NOMO-1 treated with dmso at 0.1 percent for 144 hours (cell line): ENCODE data around the gene CAPN11.
A peak's percentile ranks its signal among the peaks of the same experiment; 100 is the strongest.

Experiments used
- DNase-seq: peaks from one replicate; lab custom pipeline; 2025; ENCODE audit not compliant: unreplicated experiment; lab: John Stamatoyannopoulos, UW

CAPN11 gene

GRCh38 chr6:44158770-44159228 is at the start of gene CAPN11:
TSS of gene CAPN11 (plus strand) at chr6:44158820. CDS start at chr6:44158849, 29 bp downstream.
- no peak for DNase-seq

- no peak for DNase-seq
These were observed 49.4 kb upstream of the CAPN11 start for GRCh38 chr6:44109212-44109611.

GRCh38 chr6:44110005-44110676 is 48.5 kb upstream of the CAPN11 start:
- DNase-seq = no peak

- DNase-seq = no peak
These were observed 47.7 kb upstream of the CAPN11 start for GRCh38 chr6:44110966-44111365.

GRCh38 chr6:44111434-44112417 is 46.9 kb upstream of the CAPN11 start:
- no peak for DNase-seq

- DNase-seq = no peak
These were observed 45.2 kb upstream of the CAPN11 start for GRCh38 chr6:44113414-44113813.

GRCh38 chr6:44115866-44116265 is 42.8 kb upstream of the CAPN11 start:
- no peak for DNase-seq

GRCh38 chr6:44116641-44117382 is 41.8 kb upstream of the CAPN11 start:
- DNase-seq = no peak

- DNase-seq = no peak
These were observed 41.1 kb upstream of the CAPN11 start for GRCh38 chr6:44117397-44118128.

GRCh38 chr6:44119704-44120262 is 38.8 kb upstream of the CAPN11 start:
- DNase-seq = no peak

- no peak for DNase-seq
These were observed 37.8 kb upstream of the CAPN11 start for GRCh38 chr6:44120692-44121443.

- no peak for DNase-seq
These were observed 35.8 kb upstream of the CAPN11 start for GRCh38 chr6:44122801-44123200.

GRCh38 chr6:44123544-44123943 is 35.1 kb upstream of the CAPN11 start:
- no peak for DNase-seq

GRCh38 chr6:44126320-44127149 is 32.1 kb upstream of the CAPN11 start:
- DNase-seq = no peak

- peak; percentile 73 for DNase-seq
These were observed 31.2 kb upstream of the CAPN11 start, which contains the start of the genes MRPL14 and TMEM63B for GRCh38 chr6:44127186-44128019. TSS of gene MRPL14 (minus strand) at chr6:44127452. CDS start at chr6:44116611, 10,841 bp downstream. TSS of gene TMEM63B (plus strand) at chr6:44127554. CDS start at chr6:44134585, 7,031 bp downstream.

- DNase-seq = no peak
These were observed 30.4 kb upstream of the CAPN11 start for GRCh38 chr6:44128020-44128917.
